ENCODE measurements around the gene PRRG3.

The PRRG3 gene

DNA sequence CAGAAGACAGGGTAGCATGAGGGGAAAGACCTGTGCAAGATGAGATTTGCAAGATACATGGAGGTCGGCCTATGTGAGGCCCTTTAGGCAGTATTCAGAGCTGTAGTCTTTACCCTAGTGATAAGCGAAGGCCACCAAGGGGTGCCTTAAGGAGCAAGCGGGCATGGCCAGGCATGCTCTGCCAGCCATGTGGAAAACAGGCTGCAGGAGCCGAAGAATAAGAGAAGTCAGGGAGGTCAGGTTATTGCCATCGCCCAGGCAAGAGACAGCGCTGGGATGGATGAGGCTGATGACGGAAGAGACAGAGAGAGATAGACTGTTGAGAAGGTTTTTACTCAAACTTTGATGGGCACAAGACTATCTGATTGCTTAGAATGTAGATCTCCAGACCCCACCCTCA is 13.6 kb downstream of the PRRG3 start:
- no peak for DNase-seq (ENCODE audit: low read depth in 2 of 2)

DNA sequence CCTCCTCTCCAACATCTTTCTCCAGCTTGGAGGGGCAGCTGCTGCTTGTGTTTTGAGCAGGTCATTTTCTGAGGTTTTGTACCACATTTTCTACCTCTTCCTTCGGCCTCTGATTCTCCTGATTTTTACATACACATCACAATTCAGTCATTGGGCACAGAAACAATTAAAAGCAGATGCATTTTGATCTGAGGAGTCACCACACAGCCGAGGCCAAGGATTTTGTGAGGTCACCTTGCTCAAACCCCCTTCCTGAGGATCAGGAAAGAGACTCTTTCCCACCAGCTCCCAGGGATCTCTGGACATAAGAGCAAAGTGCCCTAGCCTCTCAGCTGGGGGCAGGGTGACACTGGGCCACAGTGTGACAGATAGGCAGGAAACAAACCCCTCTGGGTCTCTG is 15.2 kb downstream of the PRRG3 start:
- no peak for DNase-seq (ENCODE audit: low read depth in 2 of 2)

DNA sequence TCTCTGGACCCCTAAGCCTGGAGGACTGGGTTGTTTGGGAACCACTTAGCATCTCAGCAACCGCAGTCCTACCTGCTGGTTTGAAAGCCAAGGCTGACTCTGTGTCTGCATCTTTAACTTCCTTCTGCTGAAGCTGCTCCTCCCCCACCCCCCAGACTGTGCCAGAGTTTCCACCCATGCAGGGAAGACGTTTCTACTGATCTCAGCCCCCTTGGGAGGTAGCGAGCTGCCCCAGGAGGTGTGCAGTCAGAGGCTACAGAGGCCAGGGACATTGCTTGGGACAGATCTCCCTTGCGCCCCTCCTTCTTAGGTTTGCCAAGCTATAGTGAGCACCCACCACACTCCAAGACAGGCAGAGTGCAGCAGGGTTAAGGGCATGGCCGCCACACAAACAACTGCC is 15.9 kb downstream of the PRRG3 start:
- DNase-seq (ENCODE audit: low read depth in 2 of 2): no peak

DNA sequence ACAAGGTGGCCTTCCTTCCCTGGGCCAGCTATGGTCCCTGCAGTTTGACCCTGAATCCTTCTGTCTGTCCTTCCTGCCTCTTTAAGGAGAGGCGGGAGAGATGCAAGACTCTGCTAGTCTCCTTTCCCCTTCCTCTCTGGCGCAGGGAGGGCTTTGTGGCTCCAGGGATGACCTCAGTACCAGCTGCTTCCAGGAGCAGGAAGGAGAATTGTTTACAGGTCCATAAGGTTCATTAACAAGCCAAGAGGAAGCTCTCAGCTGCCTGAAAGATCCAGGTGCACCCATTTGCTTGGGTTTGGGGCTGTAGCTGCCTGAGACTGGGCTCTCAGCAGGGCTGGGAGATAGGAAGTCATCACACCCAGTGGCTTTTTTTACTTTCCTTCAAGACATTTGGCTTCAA is 16.5 kb downstream of the PRRG3 start:
- no peak for DNase-seq (ENCODE audit: low read depth in 2 of 2)

DNA sequence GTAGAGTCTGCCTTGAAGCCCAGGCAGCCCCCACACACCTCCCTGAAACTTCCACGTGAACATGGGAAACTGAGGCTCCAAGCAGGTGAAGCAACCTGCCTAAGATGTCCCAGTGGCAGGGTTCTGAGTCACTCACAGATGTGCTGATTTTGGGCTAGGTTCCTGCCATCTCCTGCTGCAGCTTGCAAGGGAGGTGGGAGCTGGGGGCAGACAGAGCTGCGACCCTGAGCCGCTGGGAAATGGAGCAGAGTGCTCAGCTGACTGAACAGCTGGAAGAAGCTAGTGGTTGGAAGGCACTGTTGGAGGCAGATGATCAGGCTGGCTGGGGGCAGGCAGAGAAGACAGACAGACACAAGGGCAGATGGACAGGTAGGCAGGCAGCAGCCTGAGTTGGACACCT is 17.0 kb downstream of the PRRG3 start:
- DNase-seq (ENCODE audit: low read depth in 2 of 2): no peak

DNA sequence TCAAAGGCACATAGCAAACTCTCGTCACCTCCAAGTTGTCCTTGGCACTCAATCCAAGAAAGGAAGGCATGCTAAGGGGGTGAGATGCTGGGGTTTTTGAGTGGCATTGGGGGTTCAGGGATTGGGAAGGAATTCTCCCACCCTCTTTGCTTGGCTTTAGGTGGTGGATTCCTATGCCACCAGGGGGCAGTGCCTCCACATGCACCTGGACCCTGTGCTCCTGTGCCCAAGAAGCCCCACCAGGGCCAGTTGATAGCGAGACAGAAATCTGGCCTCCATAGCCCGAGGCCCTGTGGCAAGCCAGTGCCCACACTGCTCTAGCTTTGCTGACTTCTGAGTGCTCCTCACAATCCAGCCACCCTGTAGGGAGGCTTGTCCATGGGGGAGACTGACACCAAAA is 18.6 kb downstream of the PRRG3 start:
- DNase-seq (ENCODE audit: low read depth in 2 of 2): peak in 1 of 2 donors; percentile 1

DNA sequence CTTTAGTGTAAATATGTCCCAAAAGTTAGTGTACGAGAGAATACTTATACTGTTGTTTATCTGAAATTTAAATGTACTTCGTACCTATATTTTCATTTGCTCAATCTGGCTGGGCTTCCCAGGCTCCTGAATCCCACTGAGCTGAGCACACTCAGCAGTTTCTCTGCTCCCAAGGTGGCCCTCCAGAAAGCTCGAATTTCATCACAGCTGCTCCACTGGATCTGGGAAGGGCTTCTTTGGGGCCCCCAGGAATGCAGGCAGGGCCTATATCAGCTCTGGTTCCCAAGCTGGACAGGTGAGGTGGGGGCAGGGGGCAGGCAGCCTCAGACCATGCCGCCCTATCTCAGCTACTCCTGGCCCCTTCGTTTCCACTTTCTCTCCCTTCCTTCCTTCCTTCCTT is 19.1 kb downstream of the PRRG3 start:
- DNase-seq (ENCODE audit: low read depth in 2 of 2): no peak

DNA sequence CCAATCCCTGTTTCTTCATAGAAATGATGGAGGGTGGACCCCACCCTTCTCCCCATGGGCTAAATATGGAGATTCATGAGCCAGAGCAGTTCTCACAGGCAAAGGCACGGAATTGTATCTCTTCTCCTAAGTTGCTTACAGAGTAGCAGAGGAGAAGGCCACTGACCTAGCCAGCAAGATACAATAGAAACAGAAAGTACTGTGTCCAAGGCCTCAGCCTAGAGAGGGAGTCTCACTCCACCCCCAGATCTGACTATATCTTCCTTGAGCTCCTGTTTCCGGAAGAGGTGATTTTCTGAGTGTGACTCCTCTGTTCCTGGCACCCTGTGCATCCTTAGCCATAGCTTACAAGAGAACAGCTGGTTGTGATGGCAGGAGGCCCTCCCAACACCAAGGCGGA is 20.5 kb downstream of the PRRG3 start, which contains the start of gene FATE1:
Gene FATE1 (plus strand): TSS at position 284 of the 400 bp plus-strand sequence. CDS start 85 bp downstream, at position 369.
- no peak for DNase-seq (ENCODE audit: low read depth in 2 of 2)

DNA sequence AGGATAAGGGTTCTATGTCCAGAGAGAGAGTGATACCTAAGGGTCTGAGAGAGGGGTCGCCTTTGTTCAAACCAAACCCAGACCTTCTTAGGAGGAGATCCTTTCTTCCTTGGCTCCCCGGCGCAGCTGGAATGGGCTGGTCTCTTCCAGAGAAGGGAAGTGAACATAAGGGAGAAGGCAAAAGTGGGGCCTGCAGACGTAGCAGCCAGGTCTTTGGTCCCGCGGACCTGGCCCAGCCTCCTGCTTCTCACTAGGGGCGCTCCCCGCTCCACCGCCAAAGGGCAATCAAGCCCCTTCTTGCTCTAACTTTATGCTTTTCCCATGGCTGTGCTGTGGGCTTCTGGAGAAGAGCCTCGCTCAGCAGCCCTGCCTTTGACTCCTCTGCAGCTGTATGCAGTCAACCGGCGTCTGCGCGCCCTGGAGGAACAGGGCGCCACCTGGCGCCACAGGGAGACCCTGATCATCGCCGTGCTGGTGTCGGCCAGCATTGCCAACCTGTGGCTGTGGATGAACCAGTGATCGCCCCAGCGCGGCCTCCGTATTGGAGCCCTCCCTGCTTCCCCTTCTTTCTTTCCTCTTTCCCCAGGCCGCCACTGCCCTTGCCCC is 27.1 kb downstream of the PRRG3 start:
- no peak for DNase-seq (ENCODE audit: low read depth in 2 of 2)

DNA sequence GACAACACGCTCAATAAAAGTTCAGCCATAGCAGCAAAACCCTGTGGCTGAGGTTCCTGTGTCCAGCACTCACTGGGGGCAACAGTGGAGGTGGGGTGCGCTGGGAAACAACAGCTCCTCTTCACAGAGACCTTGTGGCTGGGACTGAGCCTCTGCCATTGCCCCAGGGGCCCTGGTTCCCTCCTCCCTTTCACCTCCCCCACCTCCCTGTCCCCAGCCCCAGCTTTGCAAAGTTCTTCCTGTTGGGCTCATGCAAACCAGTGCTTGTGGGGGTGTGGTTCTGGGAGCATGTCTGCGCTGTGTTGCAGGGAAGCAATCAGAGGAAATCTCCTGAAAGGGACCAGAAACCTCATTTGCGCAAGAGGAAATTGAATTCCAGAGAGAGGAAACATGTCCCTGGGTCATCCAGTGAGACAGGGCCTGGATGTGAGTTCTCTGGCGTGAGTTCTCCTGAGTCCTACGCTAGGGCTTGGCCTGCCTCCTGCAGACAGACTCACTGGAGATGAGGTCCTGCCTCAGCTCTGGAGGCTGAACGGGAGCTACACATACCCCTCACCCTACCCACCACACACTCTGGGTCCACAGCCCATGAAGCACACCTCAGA is 28.0 kb downstream of the PRRG3 start:
- DNase-seq (ENCODE audit: low read depth in 2 of 2): no peak

DNA sequence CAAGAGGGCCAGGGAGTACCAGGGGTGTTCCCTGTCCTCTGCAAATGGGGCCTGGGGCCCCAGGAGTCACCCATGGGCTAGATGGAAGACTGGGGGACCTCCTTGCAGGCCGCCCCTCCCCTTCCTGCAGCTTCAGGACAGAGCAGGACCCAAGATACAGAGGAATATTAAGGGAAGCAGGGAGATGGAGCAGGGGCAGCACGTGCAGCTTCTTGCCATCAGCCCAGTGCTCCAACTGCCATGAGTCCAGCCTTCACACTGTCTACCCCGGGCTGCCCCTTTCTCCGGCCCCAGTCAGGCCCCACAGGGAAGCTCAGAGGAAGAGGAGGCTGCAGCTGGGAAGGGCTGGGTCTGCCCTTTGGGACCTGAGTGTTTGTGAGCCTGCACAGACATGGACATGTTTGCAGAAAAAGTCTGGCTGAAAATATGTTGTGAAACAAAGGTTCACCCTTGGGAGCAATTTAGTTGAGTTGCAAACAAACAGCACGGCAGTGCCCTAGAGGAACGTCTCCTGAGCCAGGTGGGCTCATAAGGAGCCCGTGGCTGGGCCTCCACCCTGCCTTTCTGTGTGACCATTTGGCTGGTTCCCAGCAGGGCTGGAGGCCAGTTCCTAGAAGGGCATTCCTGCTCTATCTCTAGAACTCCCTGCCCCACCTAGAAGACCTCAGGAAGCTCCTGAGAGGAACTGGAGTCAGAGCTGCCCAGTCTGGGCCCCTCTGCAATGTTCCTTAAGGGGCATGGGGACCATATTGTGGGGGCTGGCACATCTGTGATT is 29.5 kb downstream of the PRRG3 start:
- DNase-seq (ENCODE audit: low read depth in 2 of 2): no peak

DNA sequence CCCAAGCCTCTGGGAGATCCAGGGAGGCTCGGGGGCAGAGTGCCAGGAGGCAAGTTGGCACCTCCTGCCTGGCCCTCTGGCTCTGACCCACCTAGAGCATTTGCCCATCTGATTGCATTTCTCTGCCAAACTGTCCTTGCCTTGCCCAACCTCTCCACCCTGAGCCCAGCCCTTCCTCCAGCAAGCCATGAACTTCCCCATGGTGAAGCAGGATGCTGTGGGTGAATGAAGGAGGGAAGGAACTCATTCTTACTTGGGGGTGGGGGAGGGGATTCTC is 30.0 kb downstream of the PRRG3 start:
- DNase-seq (ENCODE audit: low read depth in 2 of 2): no peak

DNA sequence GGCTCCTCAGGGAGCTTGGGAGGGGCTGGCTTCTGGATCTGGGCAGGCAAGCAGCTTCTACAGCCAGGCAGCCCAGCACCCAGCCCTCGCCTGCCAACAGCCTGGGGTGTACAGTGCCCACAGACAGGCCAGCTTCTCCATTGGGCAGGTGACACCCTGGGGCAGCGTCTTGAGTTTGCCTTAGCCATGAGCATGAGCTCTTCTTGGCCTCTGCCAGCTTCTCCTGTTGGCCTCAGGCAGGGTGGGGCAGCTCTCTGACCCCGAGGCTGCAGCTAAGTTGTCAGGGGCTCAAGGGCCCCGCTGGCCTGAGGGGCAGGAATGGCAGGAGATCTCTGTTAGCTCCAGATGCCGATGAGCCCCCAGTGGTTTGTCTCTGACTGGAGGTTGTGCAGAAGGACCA is 31.5 kb downstream of the PRRG3 start:
- DNase-seq (ENCODE audit: low read depth in 2 of 2): no peak

DNA sequence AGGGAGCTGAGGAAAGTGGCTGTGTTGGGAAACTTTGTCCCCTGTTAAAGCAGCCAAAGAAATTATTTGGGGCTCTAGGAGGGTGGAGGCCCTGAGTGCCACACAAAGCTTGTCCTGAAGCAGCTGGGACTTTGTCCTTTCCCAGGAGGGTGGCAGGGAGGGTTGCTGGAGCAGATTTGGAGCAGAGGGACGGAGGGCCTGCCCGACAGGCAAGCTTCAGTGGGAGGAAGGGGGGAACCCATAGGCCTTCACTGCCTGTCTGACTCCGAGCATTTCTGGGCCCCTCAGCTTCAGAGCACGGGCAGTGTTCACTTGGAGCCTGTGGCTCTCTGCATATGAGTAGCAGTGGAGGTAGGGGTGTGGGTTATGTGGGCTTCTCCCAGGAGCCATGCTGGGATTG is 32.1 kb downstream of the PRRG3 start:
- DNase-seq (ENCODE audit: low read depth in 2 of 2): no peak

DNA sequence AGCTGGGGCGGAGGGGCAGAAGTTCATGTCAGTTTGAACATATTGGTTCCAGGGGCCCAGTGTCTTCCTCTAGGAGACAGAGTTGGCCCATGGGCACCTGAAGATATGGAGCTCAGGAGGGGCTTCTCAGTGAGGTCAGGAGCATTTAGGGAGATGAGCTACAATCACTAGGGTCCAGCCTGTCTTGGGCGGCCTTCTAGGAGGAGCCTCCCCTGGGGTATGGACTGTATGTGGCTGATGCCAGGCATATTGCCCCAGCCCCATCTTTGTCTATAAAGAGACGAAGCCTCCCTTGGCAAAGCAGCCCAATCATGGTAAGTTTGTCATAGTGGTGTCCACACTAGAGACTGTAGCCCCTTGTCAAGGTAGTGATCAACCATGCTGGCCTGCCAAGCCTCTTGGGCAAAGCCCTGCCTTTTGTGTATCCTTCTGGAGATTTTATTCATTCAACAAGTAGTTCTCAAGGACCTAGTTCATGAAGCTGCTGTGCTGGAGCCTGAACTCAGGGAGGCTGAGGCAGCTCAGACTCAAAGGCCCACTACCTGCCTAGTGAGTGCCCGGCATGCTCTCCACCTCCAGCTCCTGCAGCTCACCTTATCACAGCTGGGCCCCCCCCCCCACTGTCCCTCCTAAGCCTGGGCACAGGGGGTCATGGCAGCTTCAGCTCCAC is 33.9 kb downstream of the PRRG3 start:
- DNase-seq (ENCODE audit: low read depth in 2 of 2): no peak

DNA sequence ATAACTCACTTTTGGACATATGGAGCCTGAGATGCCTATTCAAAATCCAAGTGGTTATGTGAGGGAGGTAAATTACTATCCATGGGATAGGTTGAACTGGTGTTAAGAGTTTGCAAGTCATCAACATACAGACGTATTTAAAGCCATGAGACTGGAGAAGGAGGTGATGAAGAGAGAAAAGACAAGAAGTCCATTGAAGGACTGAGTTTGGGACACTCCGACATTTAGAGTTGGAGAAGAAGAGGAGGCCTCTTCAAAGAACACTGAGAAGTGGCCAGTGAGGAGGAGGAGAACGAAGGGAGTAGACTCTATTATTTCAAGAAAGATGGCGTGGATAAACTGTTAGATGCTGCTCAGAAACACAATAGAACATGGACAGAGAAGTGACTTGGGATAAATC is 39.2 kb downstream of the PRRG3 start, which contains the start of gene CNGA2:
Gene CNGA2 (plus strand): TSS at position 301 of the 400 bp plus-strand sequence. CDS start 3,738 bp downstream, outside the sequence.
- DNase-seq (ENCODE audit: low read depth in 2 of 2): no peak

DNA sequence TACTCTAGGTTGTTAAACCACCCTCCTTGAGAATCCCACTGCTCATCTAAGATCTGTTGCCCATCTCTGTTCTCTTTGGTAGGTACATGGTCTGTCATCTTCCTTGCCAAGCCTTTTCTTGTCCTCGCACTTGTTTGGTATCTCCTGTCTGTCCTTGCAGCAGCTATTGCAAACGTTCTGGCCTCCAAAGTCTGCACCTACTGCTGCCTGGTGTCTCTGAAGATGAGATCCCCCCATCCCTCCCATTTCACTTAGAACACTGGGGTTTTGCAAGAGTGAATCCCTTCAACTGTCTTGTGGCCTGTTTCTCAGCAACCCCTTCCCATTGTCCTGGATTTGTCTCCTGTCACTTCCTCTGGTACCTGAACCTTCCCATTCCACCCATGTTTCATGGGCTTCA is 40.0 kb downstream of the PRRG3 start:
- DNase-seq (ENCODE audit: low read depth in 2 of 2): no peak

DNA sequence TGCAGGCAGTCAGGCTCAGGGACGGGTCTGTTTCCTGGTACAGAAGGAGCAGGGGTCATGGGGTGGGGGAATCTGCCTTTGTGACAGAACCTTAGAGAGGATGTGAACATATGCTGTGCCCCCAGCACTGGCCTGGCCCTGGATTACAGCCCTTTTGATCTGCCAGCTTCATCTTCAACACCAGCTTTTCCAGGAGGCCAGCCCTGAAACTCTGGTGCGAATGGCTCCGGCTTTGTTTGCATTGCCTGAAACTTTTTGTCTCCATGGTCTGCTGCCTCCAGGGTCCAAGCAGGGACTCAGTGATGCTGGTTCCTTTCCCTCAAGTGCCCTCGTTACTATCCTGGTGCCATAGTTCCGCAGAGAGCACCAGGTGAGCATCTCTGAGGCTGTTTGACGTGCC is 41.4 kb downstream of the PRRG3 start:
- no peak for DNase-seq (ENCODE audit: low read depth in 2 of 2)

DNA sequence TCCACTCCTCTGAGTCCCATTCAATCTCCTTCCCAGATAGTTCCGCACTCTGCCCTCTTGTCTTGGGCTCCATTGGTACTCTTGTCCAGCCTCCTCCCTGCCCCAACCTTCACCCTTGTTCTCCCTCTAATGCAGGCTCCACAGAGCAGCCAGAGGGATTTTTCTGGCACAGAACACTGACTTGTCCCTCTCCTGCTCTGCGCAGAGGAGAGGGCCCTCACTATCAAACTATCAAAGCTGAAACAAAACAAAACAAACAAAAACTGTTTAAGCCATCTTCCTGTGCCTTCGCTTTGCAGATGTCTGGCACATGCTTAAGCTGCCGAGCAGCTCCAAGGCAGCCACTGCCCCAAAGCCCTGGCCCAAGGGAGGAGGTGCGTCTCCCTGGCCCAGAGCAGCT is 42.2 kb downstream of the PRRG3 start:
- DNase-seq (ENCODE audit: low read depth in 2 of 2): no peak

DNA sequence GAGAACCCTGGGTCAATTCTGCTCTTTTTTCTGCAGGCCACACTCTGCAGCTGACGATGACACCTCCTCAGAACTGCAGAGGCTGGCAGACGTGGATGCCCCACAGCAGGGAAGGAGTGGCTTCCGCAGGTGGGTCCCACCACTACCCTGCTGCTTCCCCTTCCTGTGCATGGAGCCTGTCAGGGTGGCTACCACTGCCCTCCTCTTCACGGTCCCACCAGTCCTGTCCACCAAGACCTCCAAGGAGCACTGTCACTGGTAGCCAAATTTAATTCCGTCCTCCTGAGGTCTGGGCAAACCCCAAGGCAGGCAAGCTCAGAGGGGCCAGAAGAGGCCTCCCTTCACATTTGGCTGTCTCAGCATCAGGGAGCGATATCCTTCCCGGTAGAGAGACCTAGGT is 43.5 kb downstream of the PRRG3 start:
- DNase-seq (ENCODE audit: low read depth in 2 of 2): no peak

DNA sequence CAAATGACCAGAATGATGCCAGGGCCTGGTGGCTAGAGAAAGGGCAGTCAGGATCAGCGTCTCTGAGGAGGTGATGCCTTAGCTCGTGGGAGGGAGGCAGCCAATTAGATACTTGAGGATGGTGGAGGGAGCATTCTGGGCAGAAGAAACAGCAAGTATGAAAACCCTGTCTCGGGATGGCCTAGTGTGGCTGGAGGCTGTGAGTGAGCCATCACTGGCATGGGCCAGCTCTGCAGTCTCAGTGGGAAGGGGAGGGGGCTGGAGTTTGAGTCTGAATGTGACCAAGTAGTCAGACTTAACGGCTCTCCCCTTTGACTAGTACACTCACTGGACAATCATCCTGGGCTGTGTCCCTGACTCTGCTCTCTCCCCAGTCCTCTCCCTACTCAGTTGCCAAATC is 46.3 kb downstream of the PRRG3 start:
- no peak for DNase-seq (ENCODE audit: low read depth in 2 of 2)

DNA sequence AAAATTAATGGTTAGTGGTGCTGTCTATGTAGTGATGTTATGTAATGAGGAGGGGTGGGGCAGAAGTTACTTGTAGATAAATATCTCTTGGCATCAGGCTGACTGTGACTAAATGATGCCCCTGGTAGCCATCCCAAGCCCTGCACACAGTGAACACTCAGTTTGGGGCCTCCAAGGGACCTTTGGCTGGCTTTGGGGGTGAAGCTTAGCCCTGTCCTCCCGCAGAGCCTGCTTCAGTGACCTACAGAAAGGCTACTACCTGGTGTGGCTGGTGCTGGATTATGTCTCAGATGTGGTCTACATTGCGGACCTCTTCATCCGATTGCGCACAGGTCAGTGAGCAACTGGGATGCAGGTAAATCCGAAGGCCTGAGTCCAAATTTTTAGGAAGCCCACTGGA is 47.1 kb downstream of the PRRG3 start:
- no peak for DNase-seq (ENCODE audit: low read depth in 2 of 2)

All from stimulated activated CD4-positive, alpha-beta T cell treated with anti-CD3 and anti-CD28 coated beads, Interleukin-4, amount 100 ng/mL, for 48 hours (primary cell).